Measurements from ENCODE around the gene RHOBTB1.

- TF ChIP-seq CTCF (IDR thresholded peaks at IDR 0.05; ENCODE audit: insufficient read depth, low read length, poor library complexity, severe bottlenecking) (no peak), EZH2phosphoT487 (conservative IDR thresholded peaks at IDR 0.05; ENCODE audit: low read length) (no peak)
Observed at GRCh38 chr10:60911216-60911615, 32.8 kb downstream of the RHOBTB1 start.

Measured in SU-DHL-6 (cell line).